Gastroesophageal sphincter (tissue), 3 donors: ENCODE data around the gene SSMEM1.

Experiments used
- CTCF ChIP-seq, 4 experiments: fragments of 200-600 bp in 2 of 4; fragments of 450-650 bp in 2 of 4; sonication (generic) in 1 of 4; IDR thresholded peaks; one replicate each; pipeline ENCODE4 v1.5.1; 2017 to 2019; ENCODE audit warnings: antibody characterized with exemption in 4 of 4, mild to moderate bottlenecking in 2 of 4, moderate library complexity in 2 of 4
- EP300 ChIP-seq: sonication (generic); formaldehyde crosslinking; IDR thresholded peaks from one replicate; pipeline ENCODE4 v1.6.1; 2017; ENCODE audit warnings: antibody characterized with exemption, mild to moderate bottlenecking
- POLR2A ChIP-seq, 2 donors: fragments of 450-650 bp; IDR thresholded peaks; one replicate each; pipeline ENCODE4 v1.6.1; 2017; ENCODE audit warnings: antibody characterized with exemption in 2 of 2, mild to moderate bottlenecking in 2 of 2, moderate library complexity in 1 of 2
- POLR2AphosphoS5 ChIP-seq: sonication (generic); formaldehyde crosslinking; IDR thresholded peaks from one replicate; pipeline ENCODE4 v1.6.1; 2017; ENCODE audit warnings: antibody characterized with exemption

DNA sequence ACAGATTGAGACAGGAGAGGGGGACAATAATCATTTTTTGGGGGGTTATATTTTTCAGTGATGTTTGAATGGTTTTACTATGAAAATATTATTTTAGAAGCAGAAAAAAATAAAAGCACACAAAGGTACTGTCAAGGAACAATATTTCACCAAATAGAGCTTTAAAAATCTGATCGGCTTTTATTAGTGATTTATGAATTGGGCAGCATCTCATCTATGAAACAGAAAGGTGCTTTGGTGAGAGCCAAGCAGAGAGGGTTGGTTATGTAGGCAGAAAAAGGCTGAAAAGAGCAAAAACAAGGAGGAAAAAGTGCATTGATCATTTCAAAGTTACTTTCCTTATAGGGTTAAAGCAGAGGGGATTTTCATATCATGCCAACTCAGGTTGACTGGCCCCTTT, 32.6 kb downstream of the SSMEM1 start:
- TF ChIP-seq CTCF (IDR thresholded peaks at IDR 0.05) (no peak), POLR2AphosphoS5 (no peak), EP300 (no peak), POLR2A (IDR thresholded peaks at IDR 0.05) (no peak)
